Measurements from ENCODE around the gene PIK3R5. TPM values are rescaled to one million over a fixed set of nuclear protein-coding genes. Genes with fewer than 3 reads are reported as not detected.
"Not testable (repeated sequence)": the region's sequence is repeated elsewhere in the genome, so short reads cannot be mapped to it uniquely, and the experiment has no call there.

PIK3R5 gene
- total RNA-seq, 1 donor from 2014 or later: 0.90 TPM

GRCh38 chr17:8885967-8886684 is 79.4 kb downstream of the PIK3R5 start:
- Histone ChIP-seq H3K27me3 (no peaks in the 10 kb centered on the region), H3K9me3 (ENCODE audit: low read depth) (no peaks in the 10 kb centered on the region), H3K4me1 (no peaks in the 10 kb centered on the region), H2AFZ (replicated peaks) (no peak overlapping the region), H3K9ac (no peak overlapping the region), H3K27ac (no peak overlapping the region), H3K36me3 (no peaks in the 10 kb centered on the region), H3K4me2 (no peak overlapping the region), H3K4me3 (no peak overlapping the region), H3F3A (ENCODE audit: low read depth) (no peaks in the 10 kb centered on the region), H4K20me1 (ENCODE audit: low read depth) (no peaks in the 10 kb centered on the region), H3K79me2 (ENCODE audit: low read depth) (no peaks in the 10 kb centered on the region)
- DNase-seq (ENCODE audit: low spot score): no peak
- TF ChIP-seq EZH2 (IDR thresholded peaks at IDR 0.05) (no peak), CTCF (IDR thresholded peaks at IDR 0.05) (no peak), EZH2phosphoT487 (IDR thresholded peaks at IDR 0.05) (no peak)
- Mint-ChIP-seq H3K4me3 (no peak overlapping the region), H3K27me3 (ENCODE audit: insufficient read depth, low read depth) (peaks cover 6% of the 10 kb centered on the region), H3K36me3 (no peaks in the 10 kb centered on the region), H3K27ac (no peak overlapping the region), H3K9me3 (no peaks in the 10 kb centered on the region), H3K4me1 (no peaks in the 10 kb centered on the region)

- not testable (repeated sequence) for H3K27me3 Mint-ChIP-seq (ENCODE audit: insufficient read depth, low read depth); H3K79me2 ChIP-seq (ENCODE audit: low read depth); DNase-seq (ENCODE audit: low spot score); H3K4me1 ChIP-seq; H3K4me1 Mint-ChIP-seq; H3K9me3 Mint-ChIP-seq; H3K27ac ChIP-seq; H4K20me1 ChIP-seq (ENCODE audit: low read depth); H3K4me3 Mint-ChIP-seq; H3F3A ChIP-seq (ENCODE audit: low read depth); H3K27ac Mint-ChIP-seq; H3K9me3 ChIP-seq (ENCODE audit: low read depth); H3K4me3 ChIP-seq; H3K36me3 ChIP-seq; H3K36me3 Mint-ChIP-seq; H3K9ac ChIP-seq; H2AFZ ChIP-seq (replicated peaks); H3K4me2 ChIP-seq; H3K27me3 ChIP-seq
Observed at GRCh38 chr17:8885163-8885966, 80.1 kb downstream of the PIK3R5 start.

GRCh38 chr17:8884336-8884990 is 81.0 kb downstream of the PIK3R5 start:
- H3K27me3 Mint-ChIP-seq (ENCODE audit: insufficient read depth, low read depth): peaks cover 5% of the 10 kb centered on the region
- no peaks in the 10 kb centered on the region for H3K79me2 ChIP-seq (ENCODE audit: low read depth)
- no peak for DNase-seq (ENCODE audit: low spot score)
- H3K27ac Mint-ChIP-seq: peak overlapping the region; percentile 38
- no peak for TF ChIP-seq EZH2 (IDR thresholded peaks at IDR 0.05)
- no peak for TF ChIP-seq EZH2phosphoT487 (IDR thresholded peaks at IDR 0.05)
- TF ChIP-seq CTCF (IDR thresholded peaks at IDR 0.05): no peak
- H3K36me3 ChIP-seq: no peaks in the 10 kb centered on the region
- H3K9me3 Mint-ChIP-seq: no peaks in the 10 kb centered on the region
- H3K4me1 ChIP-seq: peaks cover 5% of the 10 kb centered on the region
- no peaks in the 10 kb centered on the region for H3K4me1 Mint-ChIP-seq
- no peak overlapping the region for H3K9ac ChIP-seq
- H3F3A ChIP-seq (ENCODE audit: low read depth): no peaks in the 10 kb centered on the region
- H3K9me3 ChIP-seq (ENCODE audit: low read depth): no peaks in the 10 kb centered on the region
- H3K4me3 Mint-ChIP-seq: no peak overlapping the region
- no peak overlapping the region for H3K4me2 ChIP-seq
- H3K27ac ChIP-seq: no peak overlapping the region
- H2AFZ ChIP-seq (replicated peaks): no peak overlapping the region
- no peaks in the 10 kb centered on the region for H3K27me3 ChIP-seq
- H3K4me3 ChIP-seq: no peak overlapping the region
- no peaks in the 10 kb centered on the region for H4K20me1 ChIP-seq (ENCODE audit: low read depth)
- H3K36me3 Mint-ChIP-seq: no peaks in the 10 kb centered on the region
